Stimulated activated CD4-positive, alpha-beta T cell treated with anti-CD3 and anti-CD28 coated beads, Interleukin-4, amount 100 ng/mL, for 4 hours (primary cell): ENCODE data around the gene ZNF320.
A peak's percentile ranks its signal among the peaks of the same experiment; 100 is the strongest.
"Not testable (repeated sequence)": the region's sequence is repeated elsewhere in the genome, so short reads cannot be mapped to it uniquely, and the experiment has no call there.

ENCODE experiments used
- DNase-seq, 2 experiments: peaks; one replicate each; pipeline ENCODE4 v3.0.0-alpha.2; 2020

ZNF320 gene

GRCh38 chr19:52897138-52897935, at the start of gene ZNF320:
TSS of gene ZNF320 (minus strand) at chr19:52897635. CDS start at chr19:52890255, 7,380 bp downstream.
- peak; percentile 82 to 91 for DNase-seq

GRCh38 chr19:52946322-52947310, 49.2 kb upstream of the ZNF320 start:
- no peak for DNase-seq

GRCh38 chr19:52945652-52946321, 48.4 kb upstream of the ZNF320 start:
- no peak for DNase-seq

- not testable (repeated sequence) for DNase-seq
These were observed 47.5 kb upstream of the ZNF320 start for GRCh38 chr19:52944703-52945493.

- no peak for DNase-seq
These were observed 46.6 kb upstream of the ZNF320 start for GRCh38 chr19:52943884-52944643.

- DNase-seq = no peak
These were observed 45.9 kb upstream of the ZNF320 start for GRCh38 chr19:52943134-52943883.

GRCh38 chr19:52942386-52943133, 45.1 kb upstream of the ZNF320 start:
- peak; percentile 88 to 95 for DNase-seq

- peak; percentile 5 to 11 for DNase-seq
These were observed 44.5 kb upstream of the ZNF320 start for GRCh38 chr19:52941941-52942385.

GRCh38 chr19:52941523-52941922, 44.1 kb upstream of the ZNF320 start:
- not testable (repeated sequence) for DNase-seq

GRCh38 chr19:52940905-52941304, 43.5 kb upstream of the ZNF320 start:
- DNase-seq = not testable (repeated sequence)

- DNase-seq = no peak
These were observed 41.3 kb upstream of the ZNF320 start for GRCh38 chr19:52938761-52939160.

- DNase-seq = no peak
These were observed 39.5 kb upstream of the ZNF320 start for GRCh38 chr19:52936954-52937325.

- no peak for DNase-seq
These were observed 38.9 kb upstream of the ZNF320 start for GRCh38 chr19:52936151-52936953.

GRCh38 chr19:52935434-52935833, 38.0 kb upstream of the ZNF320 start:
- no peak for DNase-seq

GRCh38 chr19:52924641-52925040, 27.2 kb upstream of the ZNF320 start:
- not testable (repeated sequence) for DNase-seq

- no peak for DNase-seq
These were observed 26.6 kb upstream of the ZNF320 start for GRCh38 chr19:52923778-52924593.

GRCh38 chr19:52922841-52923777, 25.7 kb upstream of the ZNF320 start, which contains the start of gene ZNF888:
TSS of gene ZNF888 (minus strand) at chr19:52923428. CDS start at chr19:52917873, 5,555 bp downstream.
- DNase-seq = peak; percentile 80 to 81
